Pancreas (tissue), 10 donors: ENCODE data around the gene INPP5K. TPM values are rescaled to one million over a fixed set of nuclear protein-coding genes. Genes with fewer than 3 reads are reported as not detected.
"Not testable (repeated sequence)": the region's sequence is repeated elsewhere in the genome, so short reads cannot be mapped to it uniquely, and the experiment has no call there.

Experiments used
- ATAC-seq, 4 donors: fragments of 200-7000 bp; cut with Tn5 transposase; one replicate each; pipeline versions ENCODE4 v1.8.0 to v1.9.1; 2020; ENCODE audit warnings: mild to moderate bottlenecking in 4 of 4, moderate library complexity in 4 of 4
- DNase-seq, 6 donors: peaks; one replicate each; pipeline ENCODE4 v3.0.0-alpha.2; 2020
- FAIRE-seq: peaks from 2 replicates; lab custom pipeline; 2012; peaks lifted over from hg19 to GRCh38; lab: Jason Lieb, UNC
- H3K27ac ChIP-seq, 4 donors: fragments of 200-600 bp; sonication (generic); 1 replicate in 3 of 4; 2 replicates in 1 of 4; pipeline versions ENCODE4 v1.5.0 to v1.8.0; 2020
- H3K27me3 ChIP-seq, 4 donors: fragments of 200-600 bp; one replicate each; pipeline ENCODE4 v1.8.0; 2021
- H3K36me3 ChIP-seq, 3 donors: fragments of 200-600 bp; sonication (generic) in 1 of 3; one replicate each; pipeline versions ENCODE4 v1.5.0 to v1.8.0; 2020 to 2021
- H3K4me1 ChIP-seq, 3 donors: fragments of 200-600 bp; one replicate each; pipeline ENCODE4 v1.8.0; 2021
- H3K4me3 ChIP-seq, 4 donors: fragments of 200-600 bp; sonication (generic) in 2 of 4; one replicate each; pipeline versions ENCODE4 v1.5.0 to v1.8.0; 2020 to 2021
- H3K9me3 ChIP-seq, 4 donors: fragments of 200-600 bp; one replicate each; pipeline ENCODE4 v1.8.0; 2021
- WGBS, 2 donors: extraction: QIAGEN DNeasy Blood & Tissue Kit; methylation state at CpG; one replicate each; pipeline ENCODE4 v1.1.7; 2013; 5-methylcytosine and 5-hydroxymethylcytosine counted together
- intact Hi-C, 3 donors: fragments of 100-400 bp; cut with DNase I; formaldehyde crosslinking; loops; one replicate each; pipeline versions ENCODE4 v1.11.1 to v1.14.2; 2022
- polyA plus RNA-seq, 2 donors: library from polyadenylated mRNA; stranded (reverse); fragments of 200-250 nt; gene quantifications; one replicate each; pipeline ENCODE4 v1.2.3, GENCODE V29; 2013
- total RNA-seq, 6 donors: library from RNA; stranded (reverse); fragmentation: NEBNext Ultra II Directional in 4 of 6; extraction: Animal tissue kit (Norgen Biotek cat#: 25700) in 4 of 6; gene quantifications; one replicate each; pipeline versions ENCODE4 v1.2.1 to v1.2.4, GENCODE V29; 2021 to 2023
- TF ChIP-seq, protein P1 (sequence below), 4 donors: fragments of 200-600 bp; sonication (generic) in 3 of 4; IDR thresholded peaks; one replicate each; pipeline versions ENCODE4 v1.5.0 to v1.8.0; 2021; ENCODE audit warnings: antibody characterized with exemption in 4 of 4
- donor health status: healthy with polysubstance abuse.
- donor health status: DM: no; HTN: no; CAD: no; lungs with moderate emphysema.
- donor health status: DM: no; HTN: no; CAD: no.
- donor health status: control.
- donor health status: control.
- donor health status: Bipolar disorder and iron deficiency.
- donor health status: DM: yes; HTN: yes; CAD: no.
- donor health status: DM: no; HTN: no; CAD: no.
- donor health status: DM: no; HTN: no; CAD: no.
- donor health status: DM: yes; HTN: yes; CAD: no.

INPP5K gene
- total and polyA plus RNA-seq, 8 donors = 13.2 to 24.4 (median 17.8) TPM

DNA sequence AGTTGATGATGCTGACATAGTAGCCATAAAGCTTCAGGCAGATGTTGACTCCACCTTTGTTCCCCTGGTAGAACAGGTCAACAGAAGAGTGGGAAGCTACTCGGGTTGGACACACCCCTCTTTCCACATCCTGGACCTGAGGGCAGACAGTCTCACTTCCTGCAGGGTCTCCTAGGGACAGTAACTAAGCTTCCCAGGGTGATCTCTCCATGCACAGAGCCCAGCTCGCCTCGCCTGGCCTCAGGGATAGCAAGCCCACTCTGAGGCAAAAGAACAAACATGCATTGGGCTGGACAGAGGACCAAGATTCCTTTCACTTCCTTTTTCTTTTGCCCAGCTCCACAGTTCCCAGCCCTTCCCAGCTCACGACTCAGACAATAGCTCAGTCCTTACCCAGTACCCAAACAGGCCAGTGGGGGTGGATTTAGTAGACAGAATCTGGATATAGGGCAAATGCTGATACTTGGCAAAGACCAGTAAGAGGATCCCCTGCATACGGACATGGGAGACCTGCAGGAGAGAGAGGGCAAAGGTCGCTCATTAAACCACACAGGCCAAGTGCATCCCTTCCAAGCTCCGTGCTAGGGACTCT is 7.0 kb downstream of the INPP5K start:
- TF ChIP-seq, protein P1, sequence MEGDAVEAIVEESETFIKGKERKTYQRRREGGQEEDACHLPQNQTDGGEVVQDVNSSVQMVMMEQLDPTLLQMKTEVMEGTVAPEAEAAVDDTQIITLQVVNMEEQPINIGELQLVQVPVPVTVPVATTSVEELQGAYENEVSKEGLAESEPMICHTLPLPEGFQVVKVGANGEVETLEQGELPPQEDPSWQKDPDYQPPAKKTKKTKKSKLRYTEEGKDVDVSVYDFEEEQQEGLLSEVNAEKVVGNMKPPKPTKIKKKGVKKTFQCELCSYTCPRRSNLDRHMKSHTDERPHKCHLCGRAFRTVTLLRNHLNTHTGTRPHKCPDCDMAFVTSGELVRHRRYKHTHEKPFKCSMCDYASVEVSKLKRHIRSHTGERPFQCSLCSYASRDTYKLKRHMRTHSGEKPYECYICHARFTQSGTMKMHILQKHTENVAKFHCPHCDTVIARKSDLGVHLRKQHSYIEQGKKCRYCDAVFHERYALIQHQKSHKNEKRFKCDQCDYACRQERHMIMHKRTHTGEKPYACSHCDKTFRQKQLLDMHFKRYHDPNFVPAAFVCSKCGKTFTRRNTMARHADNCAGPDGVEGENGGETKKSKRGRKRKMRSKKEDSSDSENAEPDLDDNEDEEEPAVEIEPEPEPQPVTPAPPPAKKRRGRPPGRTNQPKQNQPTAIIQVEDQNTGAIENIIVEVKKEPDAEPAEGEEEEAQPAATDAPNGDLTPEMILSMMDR (IDR thresholded peaks at IDR 0.05) = no peak
- intact Hi-C loops = loop anchor here in 1 of 3 donors (5.0 kb wide), 1 partner anchor 57 kb away; no protein-coding TSS in a partner anchor
- Histone ChIP-seq H3K27ac (no peak overlapping the region), H3K36me3 (peaks cover 0 to 6% (median 3%) of the 10 kb centered on the region in 3 donors), H3K4me1 (no peaks in the 10 kb centered on the region), H3K27me3 (no peaks in the 10 kb centered on the region), H3K4me3 (no peak overlapping the region), H3K9me3 (no peaks in the 10 kb centered on the region)
- no peak for ATAC-seq
- DNase-seq = no peak
- no peak for FAIRE-seq
- WGBS, 2 donors = 78 to 83% methylated on average over 7 of the region's 7 CpGs

DNA sequence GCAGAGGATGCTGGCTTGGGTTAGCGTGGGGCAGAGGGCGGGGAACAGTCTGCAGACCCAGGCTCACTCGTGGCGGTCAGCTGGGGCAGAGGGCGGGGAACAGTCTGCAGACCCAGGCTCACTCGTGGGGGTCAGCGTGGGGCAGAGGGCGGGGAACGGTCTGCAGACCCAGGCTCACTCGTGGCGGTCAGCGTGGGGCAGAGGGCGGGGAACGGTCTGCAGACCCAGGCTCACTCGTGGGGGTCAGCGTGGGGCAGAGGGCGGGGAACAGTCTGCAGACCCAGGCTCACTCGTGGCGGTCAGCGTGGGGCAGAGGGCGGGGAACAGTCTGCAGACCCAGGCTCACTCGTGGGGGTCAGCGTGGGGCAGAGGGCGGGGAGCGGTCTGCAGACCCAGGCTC is 7.7 kb downstream of the INPP5K start:
- DNase-seq = not testable (repeated sequence)

DNA sequence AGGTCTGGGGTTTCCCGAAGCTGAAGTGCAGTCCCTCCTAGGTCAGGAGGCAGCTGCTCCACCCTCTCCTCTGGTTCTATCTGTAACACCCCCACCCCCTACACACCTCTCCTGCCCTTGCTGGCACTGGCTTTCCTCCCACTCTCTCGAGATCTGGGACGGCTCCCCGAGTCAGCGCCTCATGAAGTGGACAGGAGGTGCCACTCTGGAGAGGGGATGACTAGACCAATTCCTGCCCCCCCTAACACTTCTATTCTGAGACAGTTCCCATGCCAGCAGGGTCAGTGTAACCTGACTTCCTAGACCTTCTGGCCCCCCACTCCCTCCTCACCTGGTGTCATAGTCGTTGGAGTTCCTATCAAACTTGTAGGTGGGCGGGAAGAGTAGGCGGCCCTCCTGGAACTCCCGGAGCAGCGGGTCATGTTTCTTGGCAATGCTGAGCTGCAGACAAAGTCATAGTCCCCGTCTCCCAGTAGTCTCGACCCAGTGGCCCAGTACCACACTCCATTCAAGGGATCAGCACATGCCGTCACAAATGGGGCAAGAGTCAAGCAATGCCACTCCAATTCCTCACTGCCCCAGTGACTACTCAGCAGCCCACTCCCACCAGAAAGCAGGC is 9.7 kb downstream of the INPP5K start:
- H3K4me1 ChIP-seq = no peaks in the 10 kb centered on the region
- FAIRE-seq (no peak), ATAC-seq (no peak), DNase-seq (no peak)
- 89 to 94% methylated on average over 13 of the region's 13 CpGs for WGBS, 2 donors
- H3K27me3 ChIP-seq = no peaks in the 10 kb centered on the region
- no peak overlapping the region for H3K4me3 ChIP-seq
- no peak overlapping the region for H3K27ac ChIP-seq
- H3K36me3 ChIP-seq = peaks cover 0 to 3% (median 0%) of the 10 kb centered on the region in 3 donors
- intact Hi-C loops = loop anchor here in 1 of 3 donors (5.0 kb wide), 1 partner anchor 54 kb away; no protein-coding TSS in a partner anchor
- no peaks in the 10 kb centered on the region for H3K9me3 ChIP-seq
- TF ChIP-seq, protein P1 (IDR thresholded peaks at IDR 0.05) = no peak

More for the DNA sequence above, 7.7 kb downstream of the INPP5K start:
- not testable (repeated sequence) for H3K27ac ChIP-seq, H3K9me3 ChIP-seq, H3K27me3 ChIP-seq, H3K36me3 ChIP-seq, FAIRE-seq, ATAC-seq, H3K4me3 ChIP-seq, H3K4me1 ChIP-seq
- 91 to 94% methylated on average over 18 to 24 of the region's 25 CpGs for WGBS, 2 donors
- intact Hi-C loops = loop anchor here in 1 of 3 donors (5.0 kb wide), 1 partner anchor 56 kb away; no protein-coding TSS in a partner anchor

DNA sequence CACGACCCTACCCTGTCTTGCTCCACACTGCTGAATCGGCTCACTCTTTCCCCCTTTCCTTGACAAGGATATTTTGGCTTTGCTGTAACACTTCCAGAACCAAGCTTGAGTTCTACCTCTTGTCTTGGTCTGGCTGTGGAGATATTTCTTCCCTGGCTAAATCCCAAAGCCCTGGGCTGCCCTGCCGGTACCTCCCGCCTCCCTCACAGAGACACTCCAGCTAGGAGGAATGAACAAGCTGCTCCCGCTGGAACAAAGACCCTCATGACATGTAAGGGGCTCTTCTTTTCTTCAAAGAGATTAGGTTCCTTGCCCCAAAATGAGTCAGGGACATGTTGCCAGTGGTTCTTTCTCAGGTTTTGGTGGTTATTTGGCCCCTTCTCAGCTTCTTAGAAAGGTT is 10.8 kb downstream of the INPP5K start:
- no peaks in the 10 kb centered on the region for H3K27me3 ChIP-seq
- H3K4me1 ChIP-seq = no peaks in the 10 kb centered on the region
- no peak overlapping the region for H3K27ac ChIP-seq
- FAIRE-seq = no peak
- intact Hi-C loops = loop anchor here in 1 of 3 donors (5.0 kb wide), 1 partner anchor 53 kb away; no protein-coding TSS in a partner anchor
- 86 to 91% methylated on average over 5 of the region's 5 CpGs for WGBS, 2 donors
- no peak for DNase-seq
- peaks cover 0 to 3% (median 0%) of the 10 kb centered on the region in 3 donors for H3K36me3 ChIP-seq
- TF ChIP-seq, protein P1 (IDR thresholded peaks at IDR 0.05) = no peak
- no peak overlapping the region for H3K4me3 ChIP-seq
- no peak for ATAC-seq
- H3K9me3 ChIP-seq = no peaks in the 10 kb centered on the region

DNA sequence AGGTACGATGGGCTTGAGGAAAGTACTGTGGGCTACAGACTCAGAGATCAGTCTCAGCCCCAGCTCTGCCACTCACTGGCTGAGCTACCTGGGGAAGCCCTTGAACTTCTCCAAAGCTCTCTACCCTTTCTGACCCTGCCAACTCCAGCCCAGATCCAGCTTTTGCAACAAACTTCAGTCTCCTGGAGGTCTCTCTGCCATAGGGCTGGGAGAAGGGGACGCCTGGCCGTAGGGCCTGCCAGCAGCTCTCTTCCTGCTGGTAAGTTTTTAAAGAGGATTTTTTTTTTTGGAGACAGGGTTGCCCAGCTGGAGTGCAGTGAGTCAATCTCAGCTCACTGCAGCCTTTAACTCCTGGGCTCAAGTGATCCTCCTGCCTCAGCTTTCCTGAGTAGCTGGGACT is 11.5 kb downstream of the INPP5K start:
- TF ChIP-seq, protein P1 (IDR thresholded peaks at IDR 0.05) = no peak
- FAIRE-seq = no peak
- intact Hi-C loops = loop anchor here in 1 of 3 donors (5.0 kb wide), 1 partner anchor 53 kb away; no protein-coding TSS in a partner anchor
- ATAC-seq = no peak
- no peaks in the 10 kb centered on the region for H3K9me3 ChIP-seq
- no peak for DNase-seq
- whole genome bisulfite sequencing, 2 donors = 90 to 94% methylated on average over 3 of the region's 3 CpGs
- no peak overlapping the region for H3K4me3 ChIP-seq
- no peaks in the 10 kb centered on the region for H3K27me3 ChIP-seq
- H3K36me3 ChIP-seq = peaks cover 0 to 3% (median 0%) of the 10 kb centered on the region in 3 donors
- no peak overlapping the region for H3K27ac ChIP-seq
- no peaks in the 10 kb centered on the region for H3K4me1 ChIP-seq
